Uterus (tissue), 2 donors: ENCODE data around the gene COX11.

Experiments
- POLR2A ChIP-seq, 2 donors: fragments of 450-650 bp; IDR thresholded peaks; one replicate each; pipeline ENCODE4 v1.6.1; 2016; ENCODE audit warnings: antibody characterized with exemption in 2 of 2, mild to moderate bottlenecking in 1 of 2, moderate library complexity in 1 of 2
- TF ChIP-seq, protein P1 (sequence below), 4 experiments: fragments of 200-600 bp in 2 of 4; fragments of 450-650 bp in 2 of 4; sonication (generic) in 2 of 4; IDR thresholded peaks; one replicate each; pipeline ENCODE4 v1.5.1; 2016 to 2019; ENCODE audit warnings: antibody characterized with exemption in 4 of 4, mild to moderate bottlenecking in 2 of 4, moderate library complexity in 1 of 4

DNA sequence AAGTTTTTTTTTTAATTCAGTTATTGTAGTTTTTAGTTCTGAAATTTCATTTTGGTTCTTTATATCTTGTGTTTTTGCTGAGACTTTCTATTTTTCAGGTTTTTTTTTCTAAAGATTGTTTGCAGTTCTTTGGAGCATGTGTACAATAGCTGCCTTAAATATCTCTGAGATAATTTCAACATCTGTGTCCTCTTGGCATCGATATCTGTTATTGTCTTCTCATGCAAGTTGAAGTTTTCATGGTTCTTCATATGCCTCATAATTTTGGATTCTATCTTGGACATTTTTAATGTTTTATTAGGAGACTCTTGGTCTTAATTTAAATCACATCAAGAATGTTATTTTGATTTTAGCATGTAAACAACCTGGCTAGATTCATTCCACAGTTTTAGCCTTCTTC, 22.8 kb downstream of the COX11 start:
- TF ChIP-seq, protein P1, sequence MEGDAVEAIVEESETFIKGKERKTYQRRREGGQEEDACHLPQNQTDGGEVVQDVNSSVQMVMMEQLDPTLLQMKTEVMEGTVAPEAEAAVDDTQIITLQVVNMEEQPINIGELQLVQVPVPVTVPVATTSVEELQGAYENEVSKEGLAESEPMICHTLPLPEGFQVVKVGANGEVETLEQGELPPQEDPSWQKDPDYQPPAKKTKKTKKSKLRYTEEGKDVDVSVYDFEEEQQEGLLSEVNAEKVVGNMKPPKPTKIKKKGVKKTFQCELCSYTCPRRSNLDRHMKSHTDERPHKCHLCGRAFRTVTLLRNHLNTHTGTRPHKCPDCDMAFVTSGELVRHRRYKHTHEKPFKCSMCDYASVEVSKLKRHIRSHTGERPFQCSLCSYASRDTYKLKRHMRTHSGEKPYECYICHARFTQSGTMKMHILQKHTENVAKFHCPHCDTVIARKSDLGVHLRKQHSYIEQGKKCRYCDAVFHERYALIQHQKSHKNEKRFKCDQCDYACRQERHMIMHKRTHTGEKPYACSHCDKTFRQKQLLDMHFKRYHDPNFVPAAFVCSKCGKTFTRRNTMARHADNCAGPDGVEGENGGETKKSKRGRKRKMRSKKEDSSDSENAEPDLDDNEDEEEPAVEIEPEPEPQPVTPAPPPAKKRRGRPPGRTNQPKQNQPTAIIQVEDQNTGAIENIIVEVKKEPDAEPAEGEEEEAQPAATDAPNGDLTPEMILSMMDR (IDR thresholded peaks at IDR 0.05) = no peak
- TF ChIP-seq POLR2A (IDR thresholded peaks at IDR 0.05) = no peak
